ENCODE measurements around the gene SRSF7. TPM values are rescaled to one million over a fixed set of nuclear protein-coding genes. Genes with fewer than 3 reads are reported as not detected.
"Not testable (repeated sequence)": the region's sequence is repeated elsewhere in the genome, so short reads cannot be mapped to it uniquely, and the experiment has no call there.

Gene SRSF7
- polyA plus RNA-seq, 1 donor (not counting 4 experiments of a cell fraction or from before 2014, with no cell fraction given), result 316 TPM

- peaks cover 7% of the 10 kb centered on the region for H3K4me1 ChIP-seq (ENCODE audit: control insufficient read depth, extremely low read depth, insufficient read depth, low read length)
- H3K9me3 ChIP-seq (ENCODE audit: control insufficient read depth, low read depth, low read length), result no peaks in the 10 kb centered on the region
- FAIRE-seq, result no peak
- no peak overlapping the region for H2AFZ ChIP-seq (ENCODE audit: control insufficient read depth, low read length)
- H3K4me2 ChIP-seq (ENCODE audit: control insufficient read depth, extremely low read depth, insufficient read depth, low read depth, low read length), result no peak overlapping the region
- no peaks in the 10 kb centered on the region for H3K9me1 ChIP-seq (ENCODE audit: control insufficient read depth, extremely low read depth, insufficient read depth, low read length)
- no peak overlapping the region for H3K4me3 ChIP-seq (ENCODE audit: control insufficient read depth in 2 of 3, extremely low read depth in 1 of 3, insufficient read depth in 2 of 3, low read depth in 1 of 3, low read length in 3 of 3)
- no peaks in the 10 kb centered on the region for H3K36me3 ChIP-seq (ENCODE audit: control insufficient read depth in 2 of 2, extremely low read depth in 1 of 2, insufficient read depth in 2 of 2, low read length in 2 of 2)
- H3K27ac ChIP-seq (ENCODE audit: control insufficient read depth, insufficient read depth, low read length), result no peak overlapping the region
- no peak for TF ChIP-seq EZH2 (IDR thresholded peaks at IDR 0.05; ENCODE audit: low read length)
- TF ChIP-seq, protein P1, sequence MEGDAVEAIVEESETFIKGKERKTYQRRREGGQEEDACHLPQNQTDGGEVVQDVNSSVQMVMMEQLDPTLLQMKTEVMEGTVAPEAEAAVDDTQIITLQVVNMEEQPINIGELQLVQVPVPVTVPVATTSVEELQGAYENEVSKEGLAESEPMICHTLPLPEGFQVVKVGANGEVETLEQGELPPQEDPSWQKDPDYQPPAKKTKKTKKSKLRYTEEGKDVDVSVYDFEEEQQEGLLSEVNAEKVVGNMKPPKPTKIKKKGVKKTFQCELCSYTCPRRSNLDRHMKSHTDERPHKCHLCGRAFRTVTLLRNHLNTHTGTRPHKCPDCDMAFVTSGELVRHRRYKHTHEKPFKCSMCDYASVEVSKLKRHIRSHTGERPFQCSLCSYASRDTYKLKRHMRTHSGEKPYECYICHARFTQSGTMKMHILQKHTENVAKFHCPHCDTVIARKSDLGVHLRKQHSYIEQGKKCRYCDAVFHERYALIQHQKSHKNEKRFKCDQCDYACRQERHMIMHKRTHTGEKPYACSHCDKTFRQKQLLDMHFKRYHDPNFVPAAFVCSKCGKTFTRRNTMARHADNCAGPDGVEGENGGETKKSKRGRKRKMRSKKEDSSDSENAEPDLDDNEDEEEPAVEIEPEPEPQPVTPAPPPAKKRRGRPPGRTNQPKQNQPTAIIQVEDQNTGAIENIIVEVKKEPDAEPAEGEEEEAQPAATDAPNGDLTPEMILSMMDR (optimal IDR thresholded peaks at IDR 0.05 in 1 of 3, IDR thresholded peaks at IDR 0.05 in 1 of 3, conservative IDR thresholded peaks at IDR 0.05 in 1 of 3; ENCODE audit: extremely low read depth in 1 of 3, insufficient read depth in 2 of 3, low read length in 3 of 3), result no peak
- no peaks in the 10 kb centered on the region for H3K79me2 ChIP-seq (ENCODE audit: control insufficient read depth, insufficient read depth, low read length)
- no peaks in the 10 kb centered on the region for H4K20me1 ChIP-seq (ENCODE audit: control insufficient read depth, extremely low read depth, insufficient read depth, low read length)
- no peak overlapping the region for H3K9ac ChIP-seq (ENCODE audit: control insufficient read depth, extremely low read depth, insufficient read depth, low read length)
- dilution Hi-C loops (cut with MboI; ENCODE audit: extremely low pct_ligation_motif_present, low sequenced_read_pairs), result loop anchor here (25.0 kb wide), 1 partner anchor 104 kb away; the partner anchor contains the start of gene HNRNPLL
- no peak for DNase-seq (ENCODE audit: low read depth, low spot score)
- H3K27me3 ChIP-seq (ENCODE audit: control insufficient read depth, extremely low read depth, insufficient read depth, low read length), result no peaks in the 10 kb centered on the region
Measured at GRCh38 chr2:38716185-38716584, 35.0 kb downstream of the SRSF7 start.

- not testable (repeated sequence) for H3K9me1 ChIP-seq (ENCODE audit: control insufficient read depth, extremely low read depth, insufficient read depth, low read length); H3K27ac ChIP-seq (ENCODE audit: control insufficient read depth, insufficient read depth, low read length); H2AFZ ChIP-seq (ENCODE audit: control insufficient read depth, low read length); H3K4me2 ChIP-seq (ENCODE audit: control insufficient read depth, extremely low read depth, insufficient read depth, low read depth, low read length); H3K4me3 ChIP-seq (ENCODE audit: control insufficient read depth in 2 of 3, extremely low read depth in 1 of 3, insufficient read depth in 2 of 3, low read depth in 1 of 3, low read length in 3 of 3); H3K36me3 ChIP-seq (ENCODE audit: control insufficient read depth in 2 of 2, extremely low read depth in 1 of 2, insufficient read depth in 2 of 2, low read length in 2 of 2); DNase-seq (ENCODE audit: low read depth, low spot score); H3K9ac ChIP-seq (ENCODE audit: control insufficient read depth, extremely low read depth, insufficient read depth, low read length); H3K79me2 ChIP-seq (ENCODE audit: control insufficient read depth, insufficient read depth, low read length); FAIRE-seq; H3K9me3 ChIP-seq (ENCODE audit: control insufficient read depth, low read depth, low read length); H3K27me3 ChIP-seq (ENCODE audit: control insufficient read depth, extremely low read depth, insufficient read depth, low read length); H4K20me1 ChIP-seq (ENCODE audit: control insufficient read depth, extremely low read depth, insufficient read depth, low read length); H3K4me1 ChIP-seq (ENCODE audit: control insufficient read depth, extremely low read depth, insufficient read depth, low read length)
- dilution Hi-C loops (cut with MboI; ENCODE audit: extremely low pct_ligation_motif_present, low sequenced_read_pairs), result loop anchor here (25.0 kb wide), 1 partner anchor 103 kb away; the partner anchor contains the start of gene HNRNPLL
Measured at GRCh38 chr2:38714941-38715340, 36.2 kb downstream of the SRSF7 start.

DNA sequence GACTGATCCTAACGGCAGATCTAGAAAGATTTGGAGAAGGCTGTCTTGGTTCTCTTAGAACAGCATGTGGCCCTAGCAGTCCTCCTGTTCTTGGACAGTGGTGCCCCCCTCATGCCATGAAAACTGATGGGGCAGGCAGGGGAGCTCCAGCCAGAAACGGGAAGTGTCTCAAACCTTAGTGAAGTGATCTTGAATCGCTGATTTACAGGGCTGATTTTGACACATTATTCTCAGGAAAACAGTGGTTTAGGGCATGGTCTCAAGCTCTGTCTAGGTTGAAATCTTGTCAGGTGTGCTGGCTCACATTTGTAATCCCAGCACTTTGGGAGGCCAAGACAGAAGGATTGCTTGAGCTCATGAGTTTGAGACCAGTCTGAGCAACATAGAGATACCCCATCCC, 37.8 kb downstream of the SRSF7 start:
- Histone ChIP-seq H2AFZ (ENCODE audit: control insufficient read depth, low read length) (no peak overlapping the region), H3K36me3 (ENCODE audit: control insufficient read depth in 2 of 2, extremely low read depth in 1 of 2, insufficient read depth in 2 of 2, low read length in 2 of 2) (no peaks in the 10 kb centered on the region), H4K20me1 (ENCODE audit: control insufficient read depth, extremely low read depth, insufficient read depth, low read length) (no peaks in the 10 kb centered on the region), H3K4me3 (ENCODE audit: control insufficient read depth in 2 of 3, extremely low read depth in 1 of 3, insufficient read depth in 2 of 3, low read depth in 1 of 3, low read length in 3 of 3) (no peak overlapping the region), H3K27me3 (ENCODE audit: control insufficient read depth, extremely low read depth, insufficient read depth, low read length) (no peaks in the 10 kb centered on the region), H3K9me1 (ENCODE audit: control insufficient read depth, extremely low read depth, insufficient read depth, low read length) (no peaks in the 10 kb centered on the region), H3K4me2 (ENCODE audit: control insufficient read depth, extremely low read depth, insufficient read depth, low read depth, low read length) (no peak overlapping the region), H3K9me3 (ENCODE audit: control insufficient read depth, low read depth, low read length) (no peaks in the 10 kb centered on the region), H3K4me1 (ENCODE audit: control insufficient read depth, extremely low read depth, insufficient read depth, low read length) (no peaks in the 10 kb centered on the region), H3K27ac (ENCODE audit: control insufficient read depth, insufficient read depth, low read length) (no peak overlapping the region), H3K9ac (ENCODE audit: control insufficient read depth, extremely low read depth, insufficient read depth, low read length) (no peak overlapping the region), H3K79me2 (ENCODE audit: control insufficient read depth, insufficient read depth, low read length) (no peaks in the 10 kb centered on the region)
- DNase-seq (ENCODE audit: low read depth, low spot score), result no peak
- no peak for TF ChIP-seq EZH2 (IDR thresholded peaks at IDR 0.05; ENCODE audit: low read length)
- TF ChIP-seq, protein P1 (optimal IDR thresholded peaks at IDR 0.05 in 1 of 3, IDR thresholded peaks at IDR 0.05 in 1 of 3, conservative IDR thresholded peaks at IDR 0.05 in 1 of 3; ENCODE audit: extremely low read depth in 1 of 3, insufficient read depth in 2 of 3, low read length in 3 of 3), result no peak
- dilution Hi-C loops (cut with MboI; ENCODE audit: extremely low pct_ligation_motif_present, low sequenced_read_pairs), result loop anchor here (25.0 kb wide), 1 partner anchor 101 kb away; the partner anchor contains the start of gene HNRNPLL
- FAIRE-seq, result no peak

Data from keratinocyte (primary cell).